ENCODE results near the gene IQCE.

Gene IQCE

GRCh38 chr7:2512179-2512661, 46.6 kb upstream of the IQCE start:
- TF ChIP-seq USF1 (IDR thresholded peaks at IDR 0.05) (no peak), CEBPB (IDR thresholded peaks at IDR 0.05) (no peak)

GRCh38 chr7:2512713-2513112, 46.1 kb upstream of the IQCE start:
- TF ChIP-seq EGR1 (IDR thresholded peaks at IDR 0.05) (no peak), YY1 (IDR thresholded peaks at IDR 0.05; ENCODE audit: low read depth) (no peak), NFIC (IDR thresholded peaks at IDR 0.05) (no peak), CEBPB (IDR thresholded peaks at IDR 0.05) (no peak), TCF12 (IDR thresholded peaks at IDR 0.05; ENCODE audit: low read depth) (no peak), TEAD4 (IDR thresholded peaks at IDR 0.05) (no peak), CREB1 (IDR thresholded peaks at IDR 0.05; ENCODE audit: low read depth) (no peak), TAF1 (IDR thresholded peaks at IDR 0.05; ENCODE audit: low read depth) (no peak), ZBTB7A (IDR thresholded peaks at IDR 0.05; ENCODE audit: low read depth) (no peak), RAD21 (IDR thresholded peaks at IDR 0.05; ENCODE audit: low read depth) (no peak), MAX (IDR thresholded peaks at IDR 0.05) (no peak), USF1 (IDR thresholded peaks at IDR 0.05) (no peak), REST (IDR thresholded peaks at IDR 0.05; ENCODE audit: low read depth) (no peak), EP300 (IDR thresholded peaks at IDR 0.05; ENCODE audit: borderline replicate concordance) (no peak), FOXM1 (IDR thresholded peaks at IDR 0.05; ENCODE audit: borderline replicate concordance, low read depth) (no peak)

- no peak for TF ChIP-seq REST (IDR thresholded peaks at IDR 0.05; ENCODE audit: low read depth)
- TF ChIP-seq CEBPB (IDR thresholded peaks at IDR 0.05) = no peak
- TF ChIP-seq YY1 (IDR thresholded peaks at IDR 0.05; ENCODE audit: low read depth) = no peak
- no peak for TF ChIP-seq TCF12 (IDR thresholded peaks at IDR 0.05; ENCODE audit: low read depth)
- no peak for TF ChIP-seq TEAD4 (IDR thresholded peaks at IDR 0.05)
- TF ChIP-seq FOXM1 (IDR thresholded peaks at IDR 0.05; ENCODE audit: borderline replicate concordance, low read depth) = no peak
- TF ChIP-seq TAF1 (IDR thresholded peaks at IDR 0.05; ENCODE audit: low read depth) = no peak
- TF ChIP-seq USF1 (IDR thresholded peaks at IDR 0.05) = no peak
- TF ChIP-seq EP300 (IDR thresholded peaks at IDR 0.05; ENCODE audit: borderline replicate concordance) = no peak
These were observed 45.1 kb upstream of the IQCE start for GRCh38 chr7:2513702-2514101.

- TF ChIP-seq MAX (IDR thresholded peaks at IDR 0.05) (no peak), USF1 (IDR thresholded peaks at IDR 0.05) (no peak), ZBTB7A (IDR thresholded peaks at IDR 0.05; ENCODE audit: low read depth) (no peak), TCF12 (IDR thresholded peaks at IDR 0.05; ENCODE audit: low read depth) (no peak), TEAD4 (IDR thresholded peaks at IDR 0.05) (no peak), CREB1 (IDR thresholded peaks at IDR 0.05; ENCODE audit: low read depth) (no peak), RAD21 (IDR thresholded peaks at IDR 0.05; ENCODE audit: low read depth) (no peak), NFIC (IDR thresholded peaks at IDR 0.05) (no peak), EGR1 (IDR thresholded peaks at IDR 0.05) (no peak), EP300 (IDR thresholded peaks at IDR 0.05; ENCODE audit: borderline replicate concordance) (no peak)
These were observed 44.0 kb upstream of the IQCE start for GRCh38 chr7:2514473-2515423.
